Keratinocyte (primary cell): ENCODE results near the gene DPEP2NB. TPM values are rescaled to one million over a fixed set of nuclear protein-coding genes. Genes with fewer than 3 reads are reported as not detected.

Experiments used
- DNase-seq: peaks from one replicate; pipeline ENCODE4 v3.0.0-alpha.2; 2011; ENCODE audit warnings: low read depth, missing footprints, low spot score
- FAIRE-seq: peaks from 2 replicates; lab custom pipeline; 2011; peaks lifted over from hg19 to GRCh38; lab: Jason Lieb, UNC
- H2AFZ ChIP-seq: 2 replicates; pipeline ENCODE4 v1.6.0; 2012; ENCODE audit warnings: low read length, control low read depth, inconsistent platforms; ENCODE audit not compliant: control insufficient read depth
- H3K27ac ChIP-seq: 2 replicates; pipeline ENCODE4 v1.5.1; 2011; ENCODE audit warnings: low read length; ENCODE audit not compliant: control insufficient read depth, insufficient read depth
- H3K27me3 ChIP-seq: 3 replicates; pipeline ENCODE4 v1.6.0; 2011; ENCODE audit warnings: low read length; ENCODE audit not compliant: control insufficient read depth, insufficient read depth; ENCODE audit errors: extremely low read depth
- H3K36me3 ChIP-seq, 2 experiments: 2 replicates in 1 of 2; 3 replicates in 1 of 2; pipeline ENCODE4 v1.5.1; 2011; ENCODE audit warnings: low read length in 2 of 2, mild to moderate bottlenecking in 1 of 2; ENCODE audit not compliant: control insufficient read depth in 2 of 2, insufficient read depth in 2 of 2; ENCODE audit errors: extremely low read depth in 1 of 2
- H3K4me1 ChIP-seq: 3 replicates; pipeline ENCODE4 v1.5.1; 2011; ENCODE audit warnings: low read length; ENCODE audit not compliant: control insufficient read depth, insufficient read depth; ENCODE audit errors: extremely low read depth
- H3K4me2 ChIP-seq: 3 replicates; pipeline ENCODE4 v1.6.0; 2011; ENCODE audit warnings: low read depth, low read length; ENCODE audit not compliant: control insufficient read depth, insufficient read depth; ENCODE audit errors: extremely low read depth
- H3K4me3 ChIP-seq, 3 experiments: fragments of 200-600 bp in 1 of 3; sonication (generic) in 1 of 3; 2 replicates in 2 of 3; 3 replicates in 1 of 3; pipeline ENCODE4 v1.5.1; 2011 to 2016; ENCODE audit warnings: low read length in 3 of 3, mild to moderate bottlenecking in 3 of 3, control low read depth in 2 of 3, inconsistent platforms in 1 of 3, low read depth in 1 of 3, mixed read lengths in 1 of 3, mixed run types in 1 of 3, moderate library complexity in 1 of 3; ENCODE audit not compliant: control insufficient read depth in 2 of 3, insufficient read depth in 2 of 3; ENCODE audit errors: extremely low read depth in 1 of 3
- H3K79me2 ChIP-seq: 2 replicates; pipeline ENCODE4 v1.6.0; 2012; ENCODE audit warnings: low read length; ENCODE audit not compliant: control insufficient read depth, insufficient read depth
- H3K9ac ChIP-seq: 3 replicates; pipeline ENCODE4 v1.6.0; 2011; ENCODE audit warnings: low read length; ENCODE audit not compliant: control insufficient read depth, insufficient read depth; ENCODE audit errors: extremely low read depth
- H3K9me1 ChIP-seq: 3 replicates; pipeline ENCODE4 v1.6.0; 2011; ENCODE audit warnings: low read length; ENCODE audit not compliant: control insufficient read depth, insufficient read depth; ENCODE audit errors: extremely low read depth
- H3K9me3 ChIP-seq: 2 replicates; pipeline ENCODE4 v1.5.1; 2012; ENCODE audit warnings: low read depth, low read length; ENCODE audit not compliant: control insufficient read depth
- H4K20me1 ChIP-seq: 3 replicates; pipeline ENCODE4 v1.6.0; 2011; ENCODE audit warnings: low read length; ENCODE audit not compliant: control insufficient read depth, insufficient read depth; ENCODE audit errors: extremely low read depth
- CTCF ChIP-seq, 3 experiments: IDR thresholded peaks in 1 of 3; conservative IDR thresholded peaks in 1 of 3; optimal IDR thresholded peaks in 1 of 3; 2 replicates in 2 of 3; 3 replicates in 1 of 3; pipeline versions ENCODE3 to v1.5.1; 2011; ENCODE audit warnings: low read length in 3 of 3, mild to moderate bottlenecking in 3 of 3, moderate library complexity in 2 of 3, control low read depth in 1 of 3, inconsistent platforms in 1 of 3; ENCODE audit not compliant: insufficient read depth in 2 of 3; ENCODE audit errors: extremely low read depth in 1 of 3
- EZH2 ChIP-seq: IDR thresholded peaks from one replicate; pipeline ENCODE4 v1.6.1; 2012; ENCODE audit warnings: inconsistent platforms, mild to moderate bottlenecking, low read length, moderate library complexity
- dilution Hi-C: fragments of 300-500 bp; cut with MboI; formaldehyde crosslinking; loops from one replicate; pipeline ENCODE4 v1.7.0; 2020; ENCODE audit warnings: low sequenced_read_pairs; ENCODE audit not compliant: extremely low pct_ligation_motif_present
- polyA plus RNA-seq, 5 experiments: library from polyadenylated mRNA; depleted of rRNA in 3 of 5; stranded (reverse) in 3 of 5; stranded (forward) in 1 of 5; unstranded in 1 of 5; fragments of >200 nt; gene quantifications; 1 replicate in 1 of 5; 2 replicates in 3 of 5; 3 replicates in 1 of 5; pipeline versions ENCODE4 v1.2.1 to v1.2.3, GENCODE V29; 2011 to 2012; ENCODE audit warnings: missing spikeins in 2 of 5, low read depth in 1 of 5, low replicate concordance in 1 of 5

DPEP2NB gene
- polyA plus RNA-seq, 1 donor (not counting 4 experiments of a cell fraction or from before 2014, with no cell fraction given), result 0.05 TPM

DNA sequence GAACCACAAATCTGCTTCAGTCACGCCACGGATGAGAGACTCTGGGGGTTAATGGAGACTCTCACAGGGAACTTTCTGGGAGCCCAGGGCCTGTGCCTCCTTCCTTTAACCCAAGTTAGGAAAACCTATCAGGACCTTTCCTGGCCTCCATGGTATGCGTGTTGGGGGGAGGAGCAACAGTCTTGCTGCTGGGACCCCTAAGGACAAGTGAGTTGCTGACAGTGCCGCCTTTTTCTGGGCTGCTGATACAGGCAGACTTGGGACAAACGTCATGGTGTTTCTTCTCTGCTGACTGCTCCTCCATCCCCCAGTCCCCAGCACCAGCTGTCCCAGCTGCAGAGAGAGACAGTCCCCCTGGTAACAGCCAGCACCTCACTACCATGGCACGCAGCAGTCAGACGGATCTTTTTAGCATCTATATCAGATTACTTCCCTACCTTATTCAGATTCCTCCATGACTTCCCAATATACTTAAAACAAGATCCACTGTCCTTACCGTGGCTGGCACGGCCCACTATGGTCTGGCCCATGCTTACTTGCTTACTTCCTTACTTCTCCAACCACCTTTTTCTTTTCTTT lies 6.5 kb downstream of the DPEP2NB start:
- no peak overlapping the region for H3K4me3 ChIP-seq
- H3K79me2 ChIP-seq, result no peaks in the 10 kb centered on the region
- no peaks in the 10 kb centered on the region for H3K36me3 ChIP-seq
- no peak overlapping the region for H2AFZ ChIP-seq
- no peaks in the 10 kb centered on the region for H3K9me3 ChIP-seq
- FAIRE-seq, result no peak
- H3K27ac ChIP-seq, result no peak overlapping the region
- H3K27me3 ChIP-seq, result no peaks in the 10 kb centered on the region
- no peak for TF ChIP-seq EZH2
- no peak for TF ChIP-seq CTCF (optimal IDR thresholded peaks at IDR 0.05 in 1 of 3, IDR thresholded peaks at IDR 0.05 in 1 of 3, conservative IDR thresholded peaks at IDR 0.05 in 1 of 3; ENCODE audit: extremely low read depth in 1 of 3, insufficient read depth in 2 of 3, low read length in 3 of 3)
- no peak for DNase-seq
- no peak overlapping the region for H3K9ac ChIP-seq
- no peaks in the 10 kb centered on the region for H4K20me1 ChIP-seq
- no peaks in the 10 kb centered on the region for H3K9me1 ChIP-seq
- dilution Hi-C loops, result no loop called here
- H3K4me2 ChIP-seq, result no peak overlapping the region
- H3K4me1 ChIP-seq, result peaks cover 30% of the 10 kb centered on the region

DNA sequence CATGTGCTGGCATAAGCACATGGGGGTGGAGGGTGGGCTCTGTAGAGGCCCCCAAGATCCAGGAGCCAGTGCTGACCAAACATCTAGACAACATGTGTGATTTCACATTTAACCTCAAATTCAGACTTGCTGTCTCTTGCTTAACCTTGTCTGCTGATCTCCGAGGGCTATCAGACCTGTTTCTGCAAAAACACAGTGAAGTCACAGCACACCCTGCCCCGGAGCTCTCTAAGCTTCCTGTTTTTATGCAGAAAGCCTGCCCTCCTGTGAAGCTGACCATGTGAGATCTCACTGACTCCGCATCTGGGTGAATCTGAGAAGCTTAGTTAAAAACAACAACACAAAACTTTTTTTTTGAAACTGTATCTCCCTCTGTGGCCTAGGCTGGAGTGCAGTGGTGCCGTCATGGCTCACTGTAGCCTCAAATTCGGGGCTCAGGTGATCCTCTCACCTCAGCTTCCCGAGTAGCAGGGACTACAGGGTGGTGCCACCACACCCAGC lies 9.9 kb downstream of the DPEP2NB start:
- H3K4me2 ChIP-seq, result peak overlapping the region; percentile 71
- no peaks in the 10 kb centered on the region for H4K20me1 ChIP-seq
- H3K9me1 ChIP-seq, result no peaks in the 10 kb centered on the region
- FAIRE-seq (peak; percentile 83), DNase-seq (no peak)
- H3K27ac ChIP-seq, result peak overlapping the region; percentile 88
- peak overlapping the region in 1 of 3 experiments; percentile 34 for H3K4me3 ChIP-seq
- H3K27me3 ChIP-seq, result no peaks in the 10 kb centered on the region
- peak overlapping the region; percentile 90 for H2AFZ ChIP-seq
- no peaks in the 10 kb centered on the region for H3K36me3 ChIP-seq
- H3K9me3 ChIP-seq, result no peaks in the 10 kb centered on the region
- H3K4me1 ChIP-seq, result peaks cover 21% of the 10 kb centered on the region
- dilution Hi-C loops, result no loop called here
- H3K9ac ChIP-seq, result peak overlapping the region; percentile 69
- no peaks in the 10 kb centered on the region for H3K79me2 ChIP-seq
- TF ChIP-seq EZH2, result no peak
- TF ChIP-seq CTCF (optimal IDR thresholded peaks at IDR 0.05 in 1 of 3, IDR thresholded peaks at IDR 0.05 in 1 of 3, conservative IDR thresholded peaks at IDR 0.05 in 1 of 3; ENCODE audit: extremely low read depth in 1 of 3, insufficient read depth in 2 of 3, low read length in 3 of 3), result no peak
